NK-92 (cell line): ENCODE results near the gene OR2S2.
"Not testable (repeated sequence)": the region's sequence is repeated elsewhere in the genome, so short reads cannot be mapped to it uniquely, and the experiment has no call there.

ENCODE experiments used
- DNase-seq: peaks from one replicate; lab custom pipeline; 2025; ENCODE audit not compliant: unreplicated experiment; lab: John Stamatoyannopoulos, UW

The OR2S2 gene

DNA sequence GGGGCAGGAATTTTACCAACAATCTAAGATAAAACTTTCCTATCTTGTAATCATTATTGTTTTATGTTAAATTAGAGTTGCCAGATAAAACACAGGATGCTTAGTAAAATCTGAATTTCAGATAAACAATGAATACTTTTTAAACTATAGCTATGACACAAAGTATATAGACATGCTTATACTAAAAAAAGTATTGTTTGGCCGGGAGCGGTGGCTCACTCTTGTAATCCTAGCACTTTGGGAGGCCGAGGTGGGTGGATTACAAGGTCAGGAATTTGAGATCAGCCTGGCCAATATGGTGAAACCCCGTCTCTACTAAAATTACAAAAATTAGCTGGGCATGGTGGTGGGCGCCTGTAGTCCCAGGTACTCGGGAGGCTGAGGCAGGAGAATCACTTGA is 23.9 kb downstream of the OR2S2 start:
- DNase-seq, result not testable (repeated sequence)

GRCh38 chr9:35933550-35934067 is 24.3 kb downstream of the OR2S2 start:
- DNase-seq, result no peak

GRCh38 chr9:35932735-35933134 is 25.2 kb downstream of the OR2S2 start:
- no peak for DNase-seq

GRCh38 chr9:35930989-35931388 is 27.0 kb downstream of the OR2S2 start:
- no peak for DNase-seq

DNA sequence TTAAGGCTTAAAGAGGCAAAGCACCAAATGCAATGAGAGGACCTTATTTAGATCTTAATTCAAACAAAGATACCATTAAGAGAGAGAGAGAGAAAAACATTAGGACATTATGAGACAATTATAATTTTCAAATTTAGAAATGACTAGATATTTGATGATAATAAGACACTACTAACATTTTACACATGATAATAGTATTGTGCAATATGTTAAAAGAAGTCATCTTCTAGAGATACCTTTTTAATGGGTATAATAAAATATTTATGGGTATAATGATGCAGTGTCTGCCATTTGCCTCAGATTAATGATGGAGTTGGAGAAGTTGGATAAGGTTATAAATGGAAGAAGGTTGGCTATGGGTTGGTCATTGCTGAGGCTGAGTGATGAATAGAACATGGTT is 27.4 kb downstream of the OR2S2 start:
- no peak for DNase-seq

DNA sequence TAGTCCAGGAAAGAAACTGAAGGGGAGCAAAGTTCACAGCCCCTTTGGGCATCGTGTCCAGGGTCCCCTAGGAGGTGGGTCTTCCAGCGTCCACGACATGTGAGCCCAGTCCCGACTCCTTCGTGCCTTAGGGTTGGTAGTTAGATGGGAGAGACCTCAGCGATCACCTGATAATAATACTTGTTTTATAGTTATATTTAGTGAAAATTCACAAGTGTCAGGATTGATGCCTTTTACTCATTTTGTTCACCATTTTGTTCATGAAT is 28.6 kb downstream of the OR2S2 start:
- no peak for DNase-seq

- DNase-seq, result no peak
These were observed 29.1 kb downstream of the OR2S2 start for GRCh38 chr9:35928591-35929452.

DNA sequence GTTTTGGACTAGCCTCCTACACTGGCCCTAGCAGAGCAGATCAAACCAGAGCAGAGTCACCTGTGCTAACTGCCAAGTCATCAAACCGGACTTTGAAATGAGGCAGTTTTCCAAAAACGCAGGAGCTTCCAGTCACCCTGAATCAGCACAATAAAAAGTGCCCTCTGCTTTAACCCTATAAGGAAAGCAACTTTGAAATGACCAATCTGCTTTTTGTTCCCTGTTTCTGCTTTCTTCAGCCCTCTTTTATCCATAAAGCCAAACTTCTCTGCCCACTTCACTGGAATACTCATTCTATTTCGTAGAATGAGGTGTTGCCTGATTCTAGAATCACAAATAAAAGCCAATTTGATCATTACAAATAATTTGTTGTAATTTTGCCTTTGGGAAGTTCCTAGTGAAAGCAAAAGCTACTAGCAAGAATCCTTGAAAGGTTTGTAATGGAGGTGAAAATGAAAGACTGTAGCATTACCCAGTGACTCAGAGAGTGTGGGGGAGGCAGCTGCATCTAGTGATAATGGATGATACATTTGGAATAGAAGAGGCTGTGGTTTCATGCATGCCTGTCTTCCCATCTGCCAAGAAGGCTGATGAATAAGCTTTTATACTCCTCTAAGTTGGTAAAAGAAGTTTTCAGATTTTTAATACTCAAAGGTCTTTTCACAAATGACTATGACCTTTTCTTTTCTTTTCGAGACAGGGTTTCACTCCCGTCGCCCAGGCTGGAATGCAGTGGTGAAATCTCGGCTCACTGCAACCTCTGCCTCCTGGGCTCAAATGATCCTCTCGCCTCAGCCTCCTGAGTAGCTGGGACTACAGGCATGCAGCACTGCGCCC is 33.8 kb downstream of the OR2S2 start:
- no peak for DNase-seq

DNA sequence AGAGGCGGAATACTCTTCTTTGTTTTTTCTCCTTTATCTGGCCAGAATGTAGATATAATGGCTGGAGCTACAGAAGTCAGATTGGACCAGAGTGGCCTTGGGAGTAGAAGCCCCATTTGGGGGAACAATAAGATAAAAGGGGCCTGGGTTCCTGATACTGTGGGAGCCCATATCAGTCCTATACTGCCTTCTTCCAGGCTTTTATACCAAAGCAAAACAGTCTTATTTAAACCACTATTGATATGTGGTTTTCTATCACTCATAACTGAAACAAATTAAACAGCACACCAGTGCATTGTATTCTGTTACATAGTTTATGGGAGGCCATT is 34.4 kb downstream of the OR2S2 start:
- DNase-seq, result no peak

GRCh38 chr9:35920051-35920620 is 37.8 kb downstream of the OR2S2 start:
- DNase-seq, result no peak

DNA sequence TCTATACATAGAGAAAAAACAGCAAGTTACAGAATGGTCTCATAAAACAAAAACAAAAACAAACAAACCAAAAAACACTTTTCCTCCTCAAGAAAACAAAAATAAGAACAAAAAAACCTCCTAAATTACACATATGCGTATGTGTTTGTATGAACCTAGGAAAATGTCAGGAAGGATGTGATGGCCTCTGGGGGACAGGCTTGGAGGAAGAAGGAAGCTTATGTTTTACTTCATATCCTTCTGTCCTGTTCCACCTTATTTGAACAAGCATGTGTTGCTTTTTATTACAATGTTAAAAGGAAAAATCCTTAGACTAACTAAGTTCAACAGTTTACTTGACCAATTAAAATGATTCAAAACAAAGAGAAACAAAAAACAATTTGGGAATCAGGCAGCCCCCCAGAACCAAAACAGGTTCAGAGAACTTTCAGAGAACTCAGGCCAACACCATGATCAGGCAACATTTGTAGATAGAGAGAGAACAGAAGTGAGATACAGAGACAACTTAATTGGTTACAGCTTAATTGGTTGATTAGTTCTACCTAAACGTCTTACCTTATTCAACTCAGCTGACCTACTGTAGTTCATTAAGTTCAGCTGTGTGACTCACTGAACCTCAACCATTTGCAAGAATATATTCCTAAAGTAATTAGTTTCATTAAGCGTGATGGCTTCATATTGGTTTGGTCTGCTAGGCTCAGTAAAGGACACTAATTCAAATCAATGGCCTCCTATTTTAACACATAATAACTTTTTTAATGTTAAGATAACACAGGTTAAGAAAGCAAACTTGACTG is 38.5 kb downstream of the OR2S2 start:
- no peak for DNase-seq

DNA sequence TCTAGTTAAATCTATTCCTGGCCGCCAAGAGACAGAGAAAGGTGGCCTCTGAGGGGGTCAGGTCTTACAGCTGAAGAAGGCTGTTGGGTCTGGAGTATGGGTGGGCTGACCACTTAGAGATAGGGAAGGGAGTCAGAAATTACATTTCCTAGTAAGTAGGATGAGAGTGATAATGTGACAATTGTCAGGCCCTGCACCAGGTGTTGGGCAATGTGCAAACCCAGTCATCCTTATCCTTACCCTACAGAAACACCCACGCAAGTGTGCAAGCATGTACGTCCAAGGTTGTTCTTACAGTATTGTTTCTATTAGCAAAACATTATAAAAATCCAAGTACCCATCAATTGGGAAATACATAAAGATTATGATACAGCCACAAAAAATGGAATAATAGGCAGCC is 39.2 kb downstream of the OR2S2 start:
- DNase-seq, result no peak

GRCh38 chr9:35917261-35917660 is 40.7 kb downstream of the OR2S2 start:
- no peak for DNase-seq

GRCh38 chr9:35915681-35916294 is 42.2 kb downstream of the OR2S2 start:
- DNase-seq, result no peak

- DNase-seq, result no peak
These were observed 43.6 kb downstream of the OR2S2 start for GRCh38 chr9:35914301-35914807.

DNA sequence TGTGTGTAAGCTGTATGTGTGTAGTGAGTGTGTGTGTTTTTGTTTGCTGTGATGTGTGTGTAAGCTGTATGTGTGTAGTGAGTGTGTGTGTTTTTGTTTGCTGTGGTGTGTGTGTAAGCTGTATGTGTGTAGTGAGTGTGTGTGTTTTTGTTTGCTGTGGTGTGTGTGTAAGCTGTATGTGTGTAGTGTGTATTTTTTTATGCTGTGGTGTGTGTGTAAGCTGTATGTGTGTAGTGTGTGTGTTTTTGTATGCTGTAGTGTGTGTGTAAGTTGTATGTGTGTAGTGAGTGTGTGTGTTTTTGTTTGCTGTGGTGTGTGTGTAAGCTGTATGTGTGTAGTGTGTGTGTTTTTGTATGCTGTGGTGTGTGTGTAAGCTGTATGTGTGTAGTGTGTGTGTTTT is 44.5 kb downstream of the OR2S2 start:
- DNase-seq, result not testable (repeated sequence)

GRCh38 chr9:35912791-35913400 is 45.1 kb downstream of the OR2S2 start:
- no peak for DNase-seq

- no peak for DNase-seq
These were observed 46.3 kb downstream of the OR2S2 start for GRCh38 chr9:35911690-35912089.

GRCh38 chr9:35910613-35911359 is 47.2 kb downstream of the OR2S2 start:
- no peak for DNase-seq
